ENCODE data around the gene BICRAL.

DNA sequence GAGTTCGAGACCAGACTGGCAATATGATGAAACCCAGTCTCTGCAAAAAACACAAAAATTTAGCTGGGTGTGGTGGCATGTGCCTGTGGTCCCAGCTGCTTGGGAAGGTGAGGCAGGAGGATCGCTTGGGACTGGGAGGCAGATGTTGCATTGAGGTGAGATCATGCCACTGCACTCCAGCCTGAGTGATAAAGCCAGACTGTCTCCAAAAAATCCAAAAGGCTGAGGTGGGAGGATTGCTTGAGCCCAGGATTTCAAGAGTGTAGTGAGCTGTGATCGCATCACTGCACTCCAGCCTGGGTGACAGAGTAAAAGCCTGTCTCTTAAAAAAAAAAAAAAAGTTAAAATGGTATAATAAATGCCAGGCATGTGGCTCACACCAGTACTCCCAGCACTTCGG, 132.7 kb downstream of the BICRAL start:
- no peak for TF ChIP-seq L3MBTL2 (conservative IDR thresholded peaks at IDR 0.05)
- no peak for TF ChIP-seq FOXK2 (IDR thresholded peaks at IDR 0.05)
- no peak for TF ChIP-seq ARNT (IDR thresholded peaks at IDR 0.05)
- TF ChIP-seq SUZ12 (IDR thresholded peaks at IDR 0.05), result no peak
- no peak for TF ChIP-seq FOXM1 (IDR thresholded peaks at IDR 0.05; ENCODE audit: borderline replicate concordance)
- no peak for TF ChIP-seq NFRKB (IDR thresholded peaks at IDR 0.05)
- TF ChIP-seq SP1 (IDR thresholded peaks at IDR 0.05), result no peak
